ENCODE measurements around the gene ZNF609. TPM values are rescaled to one million over a fixed set of nuclear protein-coding genes. Genes with fewer than 3 reads are reported as not detected.

The ZNF609 gene
- total RNA-seq, 1 donor from 2014 or later = 40.0 TPM

- DNase-seq (ENCODE audit: extremely low read depth, low read depth, low spot score) = no peak
These were observed 72.3 kb downstream of the ZNF609 start for GRCh38 chr15:64532521-64533315.

DNA sequence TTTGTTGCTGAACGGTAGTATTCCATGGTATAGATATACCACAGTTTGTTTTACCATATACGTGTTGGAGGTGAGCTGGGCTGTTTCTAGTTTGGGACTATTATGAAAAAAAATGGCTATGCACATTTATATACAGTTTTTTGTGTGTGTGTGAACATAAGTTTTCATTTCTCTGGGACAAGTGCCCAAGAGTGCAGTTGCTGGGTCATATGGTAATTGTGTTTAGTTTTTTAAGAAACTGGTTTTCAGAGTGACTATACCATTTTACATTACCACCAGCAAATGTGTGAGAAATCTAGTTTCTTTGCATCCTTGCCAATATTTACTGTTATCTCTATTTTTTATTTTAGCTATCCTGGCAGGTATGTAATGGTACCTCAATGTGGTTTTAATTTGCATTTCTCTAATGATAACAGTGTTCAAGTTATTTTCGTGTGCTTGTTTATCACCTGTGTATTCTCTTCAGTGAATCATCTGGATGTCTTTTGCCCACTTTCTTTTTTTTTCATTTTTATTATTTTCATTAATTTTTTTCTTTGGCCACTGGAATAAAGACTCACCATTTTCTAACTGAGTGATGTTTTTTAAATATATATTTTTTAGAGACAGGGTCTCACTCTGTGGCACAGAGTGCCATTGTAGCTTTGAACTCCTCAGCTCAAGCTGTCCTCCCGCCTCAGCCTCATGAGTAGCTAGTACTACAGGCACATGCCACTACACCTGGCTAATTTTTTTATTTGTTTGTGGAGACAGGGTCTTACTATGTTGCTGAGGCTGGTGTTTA, 75.3 kb downstream of the ZNF609 start:
- DNase-seq (ENCODE audit: extremely low read depth, low read depth, low spot score) = no peak

DNA sequence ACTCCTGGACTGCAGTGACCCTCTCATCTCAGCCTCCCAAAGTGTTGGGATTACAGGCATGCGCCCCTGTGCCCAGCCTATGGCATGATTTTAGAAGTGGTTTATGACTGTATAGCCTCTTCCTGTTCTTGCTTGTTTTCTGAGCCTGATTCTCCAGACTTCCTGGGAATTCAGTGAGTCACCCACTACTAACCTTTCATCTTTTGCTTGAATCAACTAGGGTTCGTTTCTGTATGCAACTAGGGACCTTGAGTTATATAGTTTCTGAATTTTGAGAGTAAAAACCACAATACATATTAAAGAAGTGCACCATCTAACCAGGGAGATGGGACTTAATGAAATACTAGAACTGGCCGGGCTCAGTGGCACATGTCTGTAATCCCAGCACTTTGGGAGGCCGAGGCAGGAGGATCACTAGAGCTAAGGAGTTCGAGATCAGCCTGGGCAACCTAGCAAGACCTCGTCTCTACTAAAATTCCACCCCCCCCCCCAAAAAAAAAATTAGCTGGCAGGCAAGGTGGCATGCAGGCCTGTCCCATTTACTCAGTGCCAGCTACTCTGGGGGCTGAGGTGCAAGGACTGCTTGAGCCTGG, 76.0 kb downstream of the ZNF609 start:
- DNase-seq (ENCODE audit: extremely low read depth, low read depth, low spot score) = peak; percentile 78

- no peak for DNase-seq (ENCODE audit: extremely low read depth, low read depth, low spot score)
These were observed 81.7 kb downstream of the ZNF609 start for GRCh38 chr15:64542091-64542490.

DNA sequence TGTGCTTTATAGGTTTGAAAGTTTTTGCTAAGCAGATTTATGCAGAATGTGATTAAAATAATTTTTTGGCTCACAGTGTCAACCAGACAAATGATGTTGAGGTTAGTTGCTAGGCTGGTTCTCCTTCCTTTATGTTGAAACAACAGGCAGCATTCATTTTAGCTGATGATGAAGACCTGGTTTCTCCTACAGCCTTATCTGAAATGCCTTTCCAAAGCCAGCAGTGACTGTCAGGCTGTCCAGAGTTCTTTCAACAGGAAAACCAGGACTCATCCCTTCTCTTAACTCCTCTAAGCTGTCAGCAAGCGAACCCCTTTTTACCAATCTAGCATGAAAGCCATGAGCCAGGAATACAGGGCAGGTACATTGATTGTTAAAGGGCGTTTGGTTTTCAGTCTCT, 84.1 kb downstream of the ZNF609 start:
- no peak for DNase-seq (ENCODE audit: extremely low read depth, low read depth, low spot score)

DNA sequence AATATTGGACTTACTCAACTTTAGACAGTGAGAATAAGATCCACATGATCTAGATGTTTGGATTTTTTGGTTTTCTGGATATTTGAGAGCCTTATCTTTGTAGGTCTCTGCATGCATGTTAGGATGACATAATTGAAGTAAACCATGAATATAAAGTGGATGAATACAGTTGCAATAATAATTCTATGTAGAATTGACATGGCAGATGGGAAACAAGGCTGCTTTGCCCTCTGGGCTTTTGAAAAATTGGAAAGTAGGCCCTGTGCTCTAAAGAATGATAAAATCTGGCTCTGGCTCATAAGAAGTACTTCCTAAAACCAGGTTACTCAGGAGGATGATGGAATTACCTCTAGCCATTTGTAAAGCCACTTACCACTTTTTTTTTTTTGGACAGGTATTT, 86.9 kb downstream of the ZNF609 start:
- DNase-seq (ENCODE audit: extremely low read depth, low read depth, low spot score) = no peak

DNA sequence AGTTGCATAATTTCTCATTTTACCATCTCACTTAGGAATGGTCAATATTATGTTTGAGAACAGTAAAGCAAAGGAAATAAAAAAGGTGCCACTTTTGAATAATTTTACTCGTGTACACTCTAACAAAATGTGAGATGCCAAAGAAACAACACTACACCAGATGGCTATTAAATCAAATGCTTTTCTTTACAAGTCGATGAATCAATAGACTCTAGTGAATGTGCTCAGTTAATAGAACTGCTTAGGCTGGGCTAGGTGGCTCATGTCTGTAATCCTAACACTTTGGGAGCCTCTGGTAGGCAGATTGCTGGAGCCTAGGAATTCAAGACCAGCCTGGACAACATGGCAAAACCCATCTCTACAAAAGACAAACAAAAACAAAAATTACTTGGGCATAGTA, 87.9 kb downstream of the ZNF609 start:
- DNase-seq (ENCODE audit: extremely low read depth, low read depth, low spot score) = no peak

DNA sequence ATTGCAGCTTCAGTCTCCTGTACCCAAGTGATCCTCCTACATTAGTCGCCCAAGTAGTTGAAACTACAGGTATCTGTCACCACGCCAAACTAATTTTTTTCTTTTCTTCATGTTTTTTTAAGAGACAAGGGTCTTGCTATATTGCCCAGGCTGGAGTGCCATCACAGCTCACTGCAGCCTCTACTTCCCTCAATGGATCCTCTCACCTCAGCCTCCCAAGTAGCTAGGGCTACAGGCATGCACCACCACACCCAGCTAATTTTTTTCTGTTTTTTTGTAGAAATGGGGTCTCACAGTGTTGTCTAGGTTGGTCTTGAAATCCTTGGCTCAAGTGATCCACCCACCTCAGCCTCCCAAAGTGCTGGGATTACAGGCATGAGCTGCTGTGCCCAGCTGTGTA, 89.5 kb downstream of the ZNF609 start:
- DNase-seq (ENCODE audit: extremely low read depth, low read depth, low spot score) = no peak

DNA sequence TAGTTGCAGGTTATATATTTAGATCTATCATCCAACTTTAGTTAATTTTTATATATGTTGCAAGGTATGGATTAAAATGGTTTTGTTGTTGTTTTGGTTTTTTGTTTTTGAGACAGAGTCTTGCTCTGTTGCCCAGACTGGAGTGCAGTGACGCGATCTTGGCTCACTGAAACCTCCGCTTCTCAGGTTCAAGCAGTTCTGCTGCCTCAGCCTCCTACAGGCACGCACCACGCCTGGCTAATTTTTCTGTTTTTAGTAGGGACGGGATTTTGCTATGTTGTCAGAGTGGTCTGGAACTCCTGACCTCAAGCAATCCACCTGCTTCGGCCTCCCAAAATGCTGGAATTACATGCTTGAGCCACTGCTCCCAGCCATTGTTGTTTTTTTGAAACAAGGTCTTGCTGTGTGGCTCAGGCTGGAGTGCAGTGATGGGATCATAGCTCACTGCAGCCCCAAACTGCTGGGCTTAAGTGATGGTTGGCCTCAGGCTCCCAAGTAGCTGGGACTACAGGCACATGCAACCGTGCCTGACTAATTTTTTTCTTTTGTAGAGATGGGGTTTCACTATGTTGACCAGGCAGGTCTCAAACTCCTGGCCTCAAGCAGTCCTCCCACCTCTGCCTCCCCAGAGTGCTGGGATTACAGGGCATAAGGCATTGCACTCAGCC, 92.0 kb downstream of the ZNF609 start:
- DNase-seq (ENCODE audit: extremely low read depth, low read depth, low spot score) = no peak

DNA sequence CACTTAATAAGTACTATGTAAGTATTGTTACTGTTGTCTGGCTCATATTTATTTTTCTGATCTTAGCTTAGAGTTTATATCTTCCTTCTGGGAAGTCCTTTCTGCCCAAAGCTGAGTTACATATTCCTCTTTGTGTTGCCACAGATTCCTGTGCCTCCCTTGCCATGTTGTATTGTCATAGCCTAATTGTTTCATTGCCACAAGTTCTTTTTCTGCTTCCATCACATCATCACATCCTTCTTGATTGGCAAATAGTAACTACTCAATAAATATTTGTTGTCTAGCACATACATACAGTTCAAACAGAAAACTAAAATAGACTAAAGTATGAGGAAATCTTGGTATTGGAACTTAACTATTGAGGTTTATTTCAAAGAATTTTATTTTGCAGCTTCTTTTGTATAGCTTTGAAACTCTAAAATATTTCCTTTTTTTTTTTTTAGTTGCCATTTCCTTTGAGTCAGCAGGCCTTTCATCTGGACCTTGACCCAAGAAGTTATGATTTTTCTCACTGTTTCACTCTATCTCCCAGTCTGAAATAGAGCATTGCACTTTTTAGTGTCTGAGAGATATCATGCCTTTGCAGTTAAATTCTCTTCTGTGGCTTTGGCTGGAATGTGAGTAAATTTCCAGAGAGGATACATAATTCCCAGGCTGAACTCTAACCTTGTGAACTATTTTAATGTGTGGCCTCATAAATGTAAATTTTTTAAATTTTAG, 98.2 kb downstream of the ZNF609 start:
- DNase-seq (ENCODE audit: extremely low read depth, low read depth, low spot score) = no peak

DNA sequence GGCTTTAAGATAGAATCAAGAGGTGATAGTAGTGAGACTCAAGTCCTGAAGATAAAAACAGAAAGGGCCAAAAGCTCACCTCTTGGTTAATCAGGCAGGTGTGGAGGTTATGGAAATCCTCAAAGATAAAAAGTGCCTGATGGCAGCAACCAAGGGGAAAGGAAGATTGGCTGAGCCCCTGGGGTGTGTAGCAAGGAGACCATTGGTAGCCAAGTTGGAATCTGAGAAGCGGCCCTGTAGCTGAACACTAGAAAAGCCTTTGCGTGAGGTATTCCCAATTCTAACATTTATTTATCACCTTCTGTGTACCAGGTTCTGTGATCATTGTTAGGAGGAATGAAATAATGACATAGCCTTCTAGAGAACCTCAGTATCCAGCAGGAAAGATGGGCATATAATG, 98.9 kb downstream of the ZNF609 start:
- DNase-seq (ENCODE audit: extremely low read depth, low read depth, low spot score) = no peak

DNA sequence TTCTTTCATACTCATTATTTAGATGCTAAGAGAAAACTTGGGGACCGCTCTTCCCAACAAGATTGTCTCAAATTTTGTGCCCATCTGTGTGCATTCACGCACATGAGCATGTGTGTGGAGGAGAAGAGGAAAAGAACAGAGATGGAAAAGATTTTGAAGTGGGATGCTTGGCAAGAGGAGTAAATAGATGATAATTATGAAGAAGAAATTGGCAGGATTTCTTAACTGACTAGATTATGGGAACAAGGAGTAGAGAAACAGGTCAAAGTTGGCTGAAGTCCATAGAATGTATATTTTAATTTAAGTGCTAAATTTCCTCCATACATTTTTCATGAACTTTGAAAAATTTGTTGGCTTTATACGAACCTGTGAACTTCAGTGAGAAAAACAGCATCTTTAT, 100.1 kb downstream of the ZNF609 start:
- no peak for DNase-seq (ENCODE audit: extremely low read depth, low read depth, low spot score)

GRCh38 chr15:64560998-64561397, 100.6 kb downstream of the ZNF609 start:
- DNase-seq (ENCODE audit: extremely low read depth, low read depth, low spot score) = no peak

DNA sequence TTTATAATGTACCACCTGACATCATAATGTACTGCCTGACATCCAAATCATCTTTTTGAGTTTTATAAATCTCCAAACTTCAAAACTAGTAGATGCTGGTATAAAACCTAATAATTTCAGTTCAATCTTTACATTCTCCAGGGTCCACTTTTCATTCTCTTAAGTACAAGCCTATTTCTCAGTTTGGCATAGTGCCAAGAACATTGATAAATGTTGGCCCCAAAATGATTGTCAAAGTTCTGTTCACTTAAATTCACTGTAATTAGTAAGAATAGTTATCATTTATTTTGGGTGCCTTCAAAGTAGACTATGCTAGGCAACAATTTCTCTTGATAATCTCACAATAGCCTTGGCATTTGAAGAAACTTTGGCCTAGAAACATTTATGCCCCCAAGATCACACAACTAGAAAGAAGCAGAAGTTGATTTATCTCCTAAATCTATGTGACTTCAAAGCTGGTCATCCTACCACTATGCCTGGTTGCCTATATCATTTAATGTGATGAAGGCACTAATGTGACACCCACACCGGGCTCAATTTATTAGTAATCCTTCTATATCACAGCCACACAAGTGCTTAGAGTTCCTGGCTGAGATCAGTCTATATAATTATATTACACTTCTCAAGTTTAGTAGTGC, 101.7 kb downstream of the ZNF609 start:
- no peak for DNase-seq (ENCODE audit: extremely low read depth, low read depth, low spot score)

DNA sequence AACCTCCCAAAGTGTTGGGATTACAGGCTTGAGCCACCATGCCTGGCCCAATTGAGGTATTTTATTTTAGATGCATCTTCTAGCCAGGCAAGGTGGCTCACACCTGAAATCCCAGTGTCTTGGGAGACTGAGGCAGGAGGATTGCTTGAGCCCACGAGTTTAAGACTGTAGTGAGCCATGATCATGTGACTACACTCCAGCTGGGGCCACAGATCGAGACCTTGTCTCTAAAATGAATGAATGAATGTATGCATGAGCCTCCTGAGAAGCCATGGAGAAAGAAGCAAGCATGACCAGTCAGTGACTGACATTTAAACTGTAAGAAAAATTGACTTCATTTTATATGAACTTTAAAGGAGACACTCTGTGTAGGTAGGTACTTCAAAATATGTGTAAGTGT, 105.7 kb downstream of the ZNF609 start:
- no peak for DNase-seq (ENCODE audit: extremely low read depth, low read depth, low spot score)

- no peak for DNase-seq (ENCODE audit: extremely low read depth, low read depth, low spot score)
These were observed 106.5 kb downstream of the ZNF609 start for GRCh38 chr15:64566629-64567427.

GRCh38 chr15:64568765-64569164, 108.4 kb downstream of the ZNF609 start:
- DNase-seq (ENCODE audit: extremely low read depth, low read depth, low spot score) = no peak

DNA sequence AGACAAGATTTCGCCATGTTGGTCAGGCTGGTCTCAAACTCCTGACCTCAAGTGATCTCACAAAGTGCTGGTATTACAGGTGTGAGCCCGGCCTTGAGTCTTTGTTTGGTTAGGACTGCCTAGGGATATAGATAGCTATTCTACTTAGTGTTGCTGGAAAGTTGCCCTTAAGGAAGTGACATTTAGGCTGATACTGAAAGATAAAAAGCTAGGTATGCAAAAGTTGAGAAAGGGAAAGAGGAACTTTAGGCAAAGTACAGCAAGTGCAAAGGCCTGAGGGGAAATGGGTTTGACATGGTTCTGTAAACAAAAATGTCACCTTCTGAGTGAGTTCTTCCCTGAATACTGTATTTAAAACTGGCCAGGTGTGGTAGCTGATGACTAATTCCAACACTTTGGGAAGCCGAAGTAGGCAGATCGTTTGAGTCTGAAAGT, 111.5 kb downstream of the ZNF609 start:
- DNase-seq (ENCODE audit: extremely low read depth, low read depth, low spot score) = no peak

GRCh38 chr15:64572856-64573255, 112.5 kb downstream of the ZNF609 start:
- no peak for DNase-seq (ENCODE audit: extremely low read depth, low read depth, low spot score)

All from glomerular endothelial cell (primary cell).